ENCODE data around the gene FCMR.

GRCh38 chr1:206947255-206947654 lies 25.5 kb upstream of the FCMR start:
- TF ChIP-seq CTCF (IDR thresholded peaks at IDR 0.05) (no peak), POLR2AphosphoS5 (IDR thresholded peaks at IDR 0.05) (no peak), POLR2A (IDR thresholded peaks at IDR 0.05) (no peak)

All from stomach (tissue), 4 donors.